Stimulated activated CD4-positive, alpha-beta T cell treated with anti-CD3 and anti-CD28 coated beads, TNF-alpha, amount 100 ng/mL, for 24 hours (primary cell): ENCODE measurements around the gene PLTP.
A peak's percentile ranks its signal among the peaks of the same experiment; 100 is the strongest.

Experiments used
- DNase-seq, 3 experiments: peaks; one replicate each; pipeline ENCODE4 v3.0.0-alpha.2; 2020; ENCODE audit warnings: low read depth in 3 of 3

PLTP gene

DNA sequence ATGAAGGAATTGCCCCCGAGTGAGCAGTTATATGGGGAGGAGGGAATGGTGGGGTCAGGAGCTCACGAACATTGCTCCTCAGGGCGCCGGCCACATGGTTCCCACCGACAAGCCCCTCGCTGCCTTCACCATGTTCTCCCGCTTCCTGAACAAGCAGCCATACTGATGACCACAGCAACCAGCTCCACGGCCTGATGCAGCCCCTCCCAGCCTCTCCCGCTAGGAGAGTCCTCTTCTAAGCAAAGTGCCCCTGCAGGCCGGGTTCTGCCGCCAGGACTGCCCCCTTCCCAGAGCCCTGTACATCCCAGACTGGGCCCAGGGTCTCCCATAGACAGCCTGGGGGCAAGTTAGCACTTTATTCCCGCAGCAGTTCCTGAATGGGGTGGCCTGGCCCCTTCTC lies 13.7 kb downstream of the PLTP start:
- no peak for DNase-seq

GRCh38 chr20:45897692-45898091 lies 14.3 kb downstream of the PLTP start:
- DNase-seq = no peak

DNA sequence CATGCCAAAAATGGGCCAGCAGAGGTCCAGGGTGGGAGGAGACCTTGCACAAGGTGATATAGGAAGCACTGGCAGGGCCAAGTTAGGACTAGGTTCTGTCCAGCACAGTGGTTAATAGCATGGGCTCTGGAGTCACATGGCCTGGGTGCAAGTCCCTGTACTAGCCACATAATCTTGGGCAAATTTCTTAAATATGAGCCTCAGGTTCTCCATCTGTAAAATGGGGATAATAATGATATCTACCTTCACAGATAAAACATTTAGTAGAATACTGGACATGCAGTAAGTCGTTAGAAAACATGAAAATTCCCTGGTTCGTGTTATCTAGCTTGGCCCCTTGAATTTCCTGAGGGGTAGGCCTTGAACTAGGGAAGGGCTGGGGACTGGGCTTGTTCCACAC lies 14.7 kb downstream of the PLTP start:
- no peak for DNase-seq

DNA sequence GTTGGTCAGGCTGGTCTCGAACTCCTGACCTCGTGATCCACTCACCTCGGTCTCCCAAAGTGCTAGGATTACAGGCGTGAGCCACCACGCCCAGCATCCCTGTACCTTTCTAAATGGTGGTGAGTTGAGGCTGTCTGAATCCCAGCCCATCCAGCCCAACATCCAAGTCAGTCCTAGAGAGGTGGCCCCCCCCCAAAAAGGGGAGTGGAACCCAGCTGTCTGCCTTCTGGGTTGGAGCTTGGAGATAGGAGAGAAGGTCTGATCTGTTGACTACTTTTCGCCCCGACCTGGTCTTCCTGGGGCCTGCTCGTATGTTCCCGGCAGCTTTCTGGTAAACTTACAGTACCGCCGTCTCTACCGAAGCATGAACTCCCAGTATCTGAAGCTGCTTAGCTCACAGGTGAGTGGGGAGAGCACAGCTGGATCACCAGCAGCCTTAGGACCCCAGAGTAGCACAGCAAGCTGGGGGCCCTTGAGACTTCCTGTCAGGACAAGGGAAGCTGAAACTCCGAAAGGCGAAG lies 15.3 kb downstream of the PLTP start:
- DNase-seq = no peak

- DNase-seq = no peak
Measured at GRCh38 chr20:45894797-45895196, 17.2 kb downstream of the PLTP start.

- DNase-seq = no peak
Measured at GRCh38 chr20:45893831-45894230, 18.1 kb downstream of the PLTP start.

DNA sequence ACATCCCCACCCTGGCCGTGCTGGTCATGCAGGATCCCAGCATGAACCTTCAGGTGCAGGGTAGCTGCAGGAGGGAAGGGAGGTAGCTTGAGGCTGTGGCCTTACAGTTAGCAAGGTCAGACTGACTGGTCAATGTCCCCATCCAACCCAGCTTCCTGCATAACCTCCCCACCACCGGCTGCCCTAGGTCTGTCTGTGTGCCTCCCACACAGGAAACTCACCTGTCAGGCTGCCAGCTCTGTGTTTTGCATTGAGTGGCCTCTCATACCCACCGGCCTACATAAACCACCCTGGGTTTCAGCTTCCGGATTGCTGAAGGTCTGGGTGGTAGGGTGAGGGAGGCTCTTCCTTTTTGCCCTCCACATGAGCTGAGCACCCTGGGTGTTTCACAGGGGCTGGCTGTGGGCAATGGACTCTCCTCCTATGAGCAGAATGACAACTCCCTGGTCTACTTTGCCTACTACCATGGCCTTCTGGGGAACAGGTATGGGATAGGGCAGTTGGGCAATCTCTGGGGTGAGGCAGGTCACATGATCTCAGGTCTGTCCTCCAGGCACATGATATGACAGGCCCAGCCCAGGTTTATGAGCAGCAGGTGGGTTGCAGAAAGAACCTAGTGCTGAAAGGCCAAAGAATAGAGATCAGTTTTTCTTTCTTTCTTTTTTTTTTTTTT lies 19.0 kb downstream of the PLTP start:
- peak in 1 of 3 experiments; percentile 8 for DNase-seq

DNA sequence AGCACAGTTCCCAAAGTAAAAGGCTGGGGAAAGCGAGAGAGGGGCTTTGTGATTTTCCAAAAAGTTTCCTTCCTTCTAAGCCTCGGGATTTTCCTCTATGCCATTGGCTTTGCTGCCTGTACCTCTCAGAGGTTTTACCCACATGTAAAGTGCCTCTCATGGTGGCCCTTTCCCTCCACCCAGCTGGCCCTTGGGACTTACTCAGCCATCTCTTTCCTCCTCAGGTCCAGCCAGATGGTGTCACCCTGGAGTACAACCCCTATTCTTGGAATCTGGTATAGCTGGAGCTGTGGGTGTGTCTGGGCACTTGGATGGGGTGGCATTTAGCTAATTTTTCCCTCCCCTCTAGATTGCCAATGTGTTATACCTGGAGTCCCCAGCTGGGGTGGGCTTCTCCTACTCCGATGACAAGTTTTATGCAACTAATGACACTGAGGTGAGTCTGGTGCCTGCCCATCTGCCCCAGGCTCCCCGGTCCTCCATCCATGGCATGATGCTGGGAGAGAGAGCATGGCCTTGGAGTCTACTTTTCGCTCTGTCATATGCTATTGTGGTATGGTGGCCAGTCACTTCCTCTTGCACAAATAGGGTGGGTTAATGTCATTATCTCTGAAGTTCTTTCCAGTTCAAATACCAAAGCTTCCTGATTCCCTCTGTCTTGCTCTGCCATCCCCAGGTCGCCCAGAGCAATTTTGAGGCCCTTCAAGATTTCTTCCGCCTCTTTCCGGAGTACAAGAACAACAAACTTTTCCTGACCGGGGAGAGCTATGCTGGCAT lies 19.7 kb downstream of the PLTP start:
- DNase-seq = no peak

GRCh38 chr20:45890985-45891983 lies 20.7 kb downstream of the PLTP start, which contains the start of the genes CTSA and NEURL2:
CTSA (plus strand) TSS chr20:45891335; CDS start chr20:45891569, 234 bp downstream.
NEURL2 (minus strand) TSS chr20:45891208; CDS start chr20:45890991, 217 bp downstream.
- peak; percentile 73 to 84 (median 78) for DNase-seq

GRCh38 chr20:45890077-45890984 lies 21.6 kb downstream of the PLTP start:
- peak in 1 of 3 experiments; percentile 44 for DNase-seq

DNA sequence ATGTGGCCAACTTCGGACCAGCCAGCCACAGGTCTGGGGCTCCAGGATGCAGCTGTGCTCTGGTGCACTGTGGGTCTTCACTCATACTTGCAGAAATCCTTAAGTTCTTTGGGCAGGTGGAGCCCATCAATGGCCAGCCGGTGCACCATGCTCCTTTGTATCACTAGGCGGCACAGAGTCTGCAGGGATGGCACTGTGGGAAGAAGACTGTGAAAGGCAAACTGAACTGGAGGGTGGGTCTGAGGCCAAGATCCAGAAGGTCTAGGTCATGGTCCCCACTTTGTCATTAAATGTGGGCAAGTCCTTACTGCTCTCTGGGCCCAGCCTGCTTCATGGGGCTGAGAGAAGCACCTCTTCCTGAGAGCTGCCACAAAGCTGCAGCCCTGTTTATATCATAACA lies 23.3 kb downstream of the PLTP start:
- DNase-seq = no peak

DNA sequence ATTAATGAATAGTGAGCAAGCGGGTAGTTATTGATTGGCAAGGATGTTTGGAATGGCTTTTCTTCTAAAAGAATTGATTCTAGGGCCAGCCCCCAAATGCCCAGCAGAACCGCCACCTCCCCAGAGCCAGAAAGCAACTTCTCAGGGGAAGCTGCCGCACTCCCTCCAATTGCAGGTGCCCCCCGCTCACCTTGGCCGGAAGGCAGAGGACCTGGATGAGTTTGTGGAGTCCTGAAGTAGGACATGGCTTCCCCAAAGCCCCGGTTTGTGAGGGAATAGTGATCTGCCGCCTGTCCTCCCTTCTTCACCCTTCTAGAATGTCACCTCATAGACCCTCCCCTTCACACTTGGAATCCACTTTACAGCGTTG lies 24.6 kb downstream of the PLTP start, which contains the start of gene SPATA25:
Gene SPATA25 (minus strand): TSS at position 277 of the 370 bp plus-strand sequence. CDS start 32 bp downstream, at position 245.
- DNase-seq = no peak

DNA sequence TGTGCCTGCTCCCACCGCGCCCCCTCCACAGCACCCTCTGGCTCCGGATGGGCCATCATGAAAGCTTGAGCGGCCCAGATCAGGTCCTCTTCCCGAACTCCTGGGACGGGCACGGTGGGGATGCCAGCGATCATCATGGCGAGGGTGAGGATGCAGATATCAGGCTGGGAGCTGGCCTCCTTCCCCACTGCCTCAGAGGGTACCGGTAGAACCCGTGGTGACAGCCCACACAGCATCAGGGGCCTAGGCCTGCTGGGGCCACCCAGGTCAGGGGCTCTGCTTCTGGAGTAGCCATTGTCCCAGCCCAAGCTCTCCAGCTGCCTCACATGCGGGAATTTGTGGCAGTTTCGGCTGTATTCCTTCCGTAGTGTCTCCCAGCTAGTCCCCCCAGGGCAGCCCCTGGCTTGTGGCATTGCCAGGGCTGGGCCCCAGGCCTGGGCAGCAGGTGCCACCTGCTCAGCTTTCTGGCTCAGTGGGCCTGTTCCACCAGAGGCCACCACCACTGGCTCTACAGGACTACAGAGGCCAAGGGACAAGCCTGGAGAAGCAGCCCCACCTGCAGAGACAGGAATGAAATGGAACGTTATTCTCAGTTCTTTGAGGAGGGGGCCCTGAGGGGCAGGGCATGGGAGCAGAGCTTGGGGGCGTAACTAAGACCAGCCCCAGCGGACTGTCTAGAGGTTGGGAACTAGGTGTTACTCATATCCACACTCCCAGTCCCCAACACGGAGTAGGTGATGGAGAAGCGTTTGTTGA lies 25.2 kb downstream of the PLTP start:
- no peak for DNase-seq

DNA sequence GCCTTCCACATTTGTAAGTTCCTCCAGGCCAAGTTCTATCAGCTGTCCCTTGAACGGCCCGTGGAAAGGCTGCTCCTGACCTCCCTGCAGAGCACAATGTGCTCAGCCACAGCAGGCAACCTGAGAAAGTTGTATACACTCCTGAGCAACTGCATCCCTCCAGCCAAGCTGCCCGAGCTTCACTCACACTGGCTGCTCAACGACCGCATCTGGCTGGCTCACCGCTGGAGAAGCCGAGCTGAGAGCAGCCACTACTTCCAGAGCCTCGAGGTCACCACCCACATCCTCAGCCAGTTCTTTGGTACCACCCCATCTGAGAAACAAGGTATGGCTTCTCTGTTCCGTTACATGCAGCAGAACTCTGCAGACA lies 28.9 kb downstream of the PLTP start:
- DNase-seq = no peak

DNA sequence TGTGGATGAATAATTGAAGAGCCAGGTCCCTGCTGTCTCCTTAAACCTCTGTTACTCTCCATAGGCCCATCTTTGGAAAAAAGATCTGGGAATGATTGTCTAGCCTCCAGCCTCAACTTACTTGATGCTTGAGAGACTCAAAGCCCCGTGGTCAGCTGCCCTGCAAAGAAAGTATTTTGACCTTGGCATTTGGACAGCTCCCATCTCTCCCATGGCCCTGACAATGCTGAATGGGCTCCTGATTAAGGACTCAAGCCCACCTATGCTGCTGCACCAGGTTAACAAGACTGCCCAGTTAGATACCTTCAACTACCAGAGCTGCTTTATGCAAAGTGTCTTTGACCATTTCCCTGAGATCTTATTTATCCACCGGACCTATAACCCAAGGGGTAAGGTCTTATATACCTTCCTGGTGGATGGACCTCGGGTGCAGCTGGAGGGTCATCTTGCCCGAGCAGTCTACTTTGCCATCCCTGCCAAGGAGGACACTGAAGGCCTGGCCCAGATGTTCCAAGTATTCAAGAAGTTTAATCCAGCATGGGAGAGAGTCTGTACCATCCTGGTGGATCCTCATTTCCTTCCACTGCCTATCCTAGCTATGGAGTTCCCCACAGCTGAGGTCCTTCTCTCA lies 29.4 kb downstream of the PLTP start:
- DNase-seq = no peak

DNA sequence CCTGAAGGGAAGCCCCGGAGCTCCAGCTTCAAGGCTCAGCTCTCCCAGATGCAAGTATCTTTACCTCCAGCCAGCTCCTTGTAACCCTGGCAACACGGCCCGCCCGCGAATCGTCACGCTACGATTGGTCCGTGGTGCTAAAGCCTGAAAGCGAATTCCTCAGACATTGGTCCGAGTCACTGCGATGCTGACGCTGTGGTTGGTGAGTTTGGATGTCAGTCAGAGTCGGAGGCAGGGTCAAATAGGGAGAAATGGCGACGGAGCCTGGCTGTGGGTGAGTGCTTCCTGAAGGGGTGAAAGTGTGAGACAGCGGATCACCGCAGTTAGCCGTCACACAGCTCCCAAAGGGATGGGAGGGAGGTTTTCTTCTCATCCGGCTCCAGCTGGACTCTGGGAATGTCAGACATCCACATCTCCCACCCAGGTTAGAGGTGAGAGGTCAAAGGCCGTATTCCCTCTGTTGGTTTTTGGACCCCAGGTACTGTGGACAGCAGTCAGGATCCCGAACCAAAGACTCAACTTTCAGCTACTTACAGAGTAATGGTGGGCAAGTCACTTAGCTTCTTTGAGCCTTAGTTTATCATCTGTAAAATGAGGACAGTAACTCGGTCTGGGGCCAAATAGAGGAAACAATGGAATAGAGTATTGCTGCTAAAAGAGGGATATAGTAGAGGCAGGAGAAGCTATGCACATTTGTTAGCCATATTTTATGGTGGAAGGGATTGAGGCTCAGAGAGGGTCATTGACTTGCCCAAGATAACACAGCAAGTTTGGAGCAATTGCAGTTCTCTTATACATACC lies 30.8 kb downstream of the PLTP start, which contains the start of gene ZSWIM1:
Gene ZSWIM1 (plus strand): TSS at position 240 of the 801 bp plus-strand sequence. CDS start 1,366 bp downstream, outside the sequence.
- DNase-seq = peak; percentile 95 to 99 (median 98)

GRCh38 chr20:45878076-45878761 lies 33.7 kb downstream of the PLTP start:
- DNase-seq = no peak

DNA sequence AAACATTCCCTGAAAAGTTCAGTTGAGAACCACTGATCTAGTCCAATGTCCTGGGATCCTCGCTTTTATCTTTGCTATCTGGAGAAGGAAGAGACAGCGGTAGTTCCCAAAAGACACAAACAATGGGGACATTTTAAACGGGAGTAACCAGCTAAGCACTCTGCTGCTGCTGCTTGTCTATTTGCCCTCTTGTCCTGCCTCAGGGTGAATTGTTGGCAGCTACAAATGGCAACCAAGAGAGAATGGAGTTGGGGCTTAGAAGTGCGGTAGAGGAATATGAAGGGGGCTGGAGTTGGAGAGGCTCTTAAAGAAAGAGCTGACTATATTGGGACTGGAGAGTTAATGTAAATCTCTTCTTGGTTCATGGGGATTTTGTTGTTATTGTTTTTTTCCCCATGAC lies 37.4 kb downstream of the PLTP start:
- no peak for DNase-seq
